ENCODE results near the gene VTN. TPM values are rescaled to one million over a fixed set of nuclear protein-coding genes. Genes with fewer than 3 reads are reported as not detected.

Gene VTN
- polyA plus RNA-seq, 1 donor (not counting 4 experiments of a cell fraction or from before 2014, with no cell fraction given): not detected

- dilution Hi-C loops (cut with MboI; ENCODE audit: extremely low pct_ligation_motif_present, low sequenced_read_pairs): no loop called here
- Histone ChIP-seq H2AFZ (ENCODE audit: control insufficient read depth, low read length) (peak within 1 kb of the TSS; percentile 91), H3K9me3 (ENCODE audit: control insufficient read depth, low read depth, low read length) (no peaks in the 10 kb centered on the region), H3K27me3 (ENCODE audit: control insufficient read depth, extremely low read depth, insufficient read depth, low read length) (no peaks in the 10 kb centered on the region), H3K4me3 (ENCODE audit: control insufficient read depth in 2 of 3, extremely low read depth in 1 of 3, insufficient read depth in 2 of 3, low read depth in 1 of 3, low read length in 3 of 3) (peak within 1 kb of the TSS; percentile 92 to 98 (median 97)), H3K4me1 (ENCODE audit: control insufficient read depth, extremely low read depth, insufficient read depth, low read length) (peaks cover 15% of the 10 kb centered on the region), H3K27ac (ENCODE audit: control insufficient read depth, insufficient read depth, low read length) (peak within 1 kb of the TSS; percentile 87), H3K9me1 (ENCODE audit: control insufficient read depth, extremely low read depth, insufficient read depth, low read length) (no peaks in the 10 kb centered on the region), H3K79me2 (ENCODE audit: control insufficient read depth, insufficient read depth, low read length) (peaks cover 35% of the 10 kb centered on the region), H3K9ac (ENCODE audit: control insufficient read depth, extremely low read depth, insufficient read depth, low read length) (peak within 1 kb of the TSS; percentile 93), H4K20me1 (ENCODE audit: control insufficient read depth, extremely low read depth, insufficient read depth, low read length) (no peaks in the 10 kb centered on the region), H3K36me3 (ENCODE audit: control insufficient read depth in 2 of 2, extremely low read depth in 1 of 2, insufficient read depth in 2 of 2, low read length in 2 of 2) (peaks cover 32 to 35% of the 10 kb centered on the region in 2 experiments), H3K4me2 (ENCODE audit: control insufficient read depth, extremely low read depth, insufficient read depth, low read depth, low read length) (peak within 1 kb of the TSS; percentile 99)
- no peak for DNase-seq (ENCODE audit: low read depth, low spot score)
- FAIRE-seq: no peak
- TF ChIP-seq EZH2 (IDR thresholded peaks at IDR 0.05; ENCODE audit: low read length): no peak
- TF ChIP-seq, protein P1, sequence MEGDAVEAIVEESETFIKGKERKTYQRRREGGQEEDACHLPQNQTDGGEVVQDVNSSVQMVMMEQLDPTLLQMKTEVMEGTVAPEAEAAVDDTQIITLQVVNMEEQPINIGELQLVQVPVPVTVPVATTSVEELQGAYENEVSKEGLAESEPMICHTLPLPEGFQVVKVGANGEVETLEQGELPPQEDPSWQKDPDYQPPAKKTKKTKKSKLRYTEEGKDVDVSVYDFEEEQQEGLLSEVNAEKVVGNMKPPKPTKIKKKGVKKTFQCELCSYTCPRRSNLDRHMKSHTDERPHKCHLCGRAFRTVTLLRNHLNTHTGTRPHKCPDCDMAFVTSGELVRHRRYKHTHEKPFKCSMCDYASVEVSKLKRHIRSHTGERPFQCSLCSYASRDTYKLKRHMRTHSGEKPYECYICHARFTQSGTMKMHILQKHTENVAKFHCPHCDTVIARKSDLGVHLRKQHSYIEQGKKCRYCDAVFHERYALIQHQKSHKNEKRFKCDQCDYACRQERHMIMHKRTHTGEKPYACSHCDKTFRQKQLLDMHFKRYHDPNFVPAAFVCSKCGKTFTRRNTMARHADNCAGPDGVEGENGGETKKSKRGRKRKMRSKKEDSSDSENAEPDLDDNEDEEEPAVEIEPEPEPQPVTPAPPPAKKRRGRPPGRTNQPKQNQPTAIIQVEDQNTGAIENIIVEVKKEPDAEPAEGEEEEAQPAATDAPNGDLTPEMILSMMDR (optimal IDR thresholded peaks at IDR 0.05 in 1 of 3, IDR thresholded peaks at IDR 0.05 in 1 of 3, conservative IDR thresholded peaks at IDR 0.05 in 1 of 3; ENCODE audit: extremely low read depth in 1 of 3, insufficient read depth in 2 of 3, low read length in 3 of 3): no peak
Observed at GRCh38 chr17:28357061-28357900, 12.8 kb downstream of the VTN start, which contains the start of gene POLDIP2. Gene POLDIP2 (minus strand): TSS chr17:28357527. CDS start chr17:28357448, 79 bp downstream.

GRCh38 chr17:28350271-28350670, 19.8 kb downstream of the VTN start:
- Histone ChIP-seq H3K4me3 (ENCODE audit: control insufficient read depth in 2 of 3, extremely low read depth in 1 of 3, insufficient read depth in 2 of 3, low read depth in 1 of 3, low read length in 3 of 3) (no peak overlapping the region), H3K4me2 (ENCODE audit: control insufficient read depth, extremely low read depth, insufficient read depth, low read depth, low read length) (no peak overlapping the region), H3K79me2 (ENCODE audit: control insufficient read depth, insufficient read depth, low read length) (peaks cover 6% of the 10 kb centered on the region), H3K9me3 (ENCODE audit: control insufficient read depth, low read depth, low read length) (no peaks in the 10 kb centered on the region), H3K27ac (ENCODE audit: control insufficient read depth, insufficient read depth, low read length) (no peak overlapping the region), H3K36me3 (ENCODE audit: control insufficient read depth in 2 of 2, extremely low read depth in 1 of 2, insufficient read depth in 2 of 2, low read length in 2 of 2) (peaks cover 53 to 56% of the 10 kb centered on the region in 2 experiments), H3K4me1 (ENCODE audit: control insufficient read depth, extremely low read depth, insufficient read depth, low read length) (peaks cover 29% of the 10 kb centered on the region), H3K9me1 (ENCODE audit: control insufficient read depth, extremely low read depth, insufficient read depth, low read length) (no peaks in the 10 kb centered on the region), H3K27me3 (ENCODE audit: control insufficient read depth, extremely low read depth, insufficient read depth, low read length) (no peaks in the 10 kb centered on the region), H3K9ac (ENCODE audit: control insufficient read depth, extremely low read depth, insufficient read depth, low read length) (no peak overlapping the region), H4K20me1 (ENCODE audit: control insufficient read depth, extremely low read depth, insufficient read depth, low read length) (no peaks in the 10 kb centered on the region), H2AFZ (ENCODE audit: control insufficient read depth, low read length) (no peak overlapping the region)
- TF ChIP-seq EZH2 (IDR thresholded peaks at IDR 0.05; ENCODE audit: low read length): no peak
- TF ChIP-seq, protein P1 (optimal IDR thresholded peaks at IDR 0.05 in 1 of 3, IDR thresholded peaks at IDR 0.05 in 1 of 3, conservative IDR thresholded peaks at IDR 0.05 in 1 of 3; ENCODE audit: extremely low read depth in 1 of 3, insufficient read depth in 2 of 3, low read length in 3 of 3): no peak
- FAIRE-seq (no peak), DNase-seq (ENCODE audit: low read depth, low spot score) (no peak)
- dilution Hi-C loops (cut with MboI; ENCODE audit: extremely low pct_ligation_motif_present, low sequenced_read_pairs): no loop called here

Measured in keratinocyte (primary cell).